GM18868 (cell line): ENCODE data around the gene ARHGDIG.
"Not testable (repeated sequence)": the region's sequence is repeated elsewhere in the genome, so short reads cannot be mapped to it uniquely, and the experiment has no call there.

ENCODE experiments used
- ATAC-seq: cut with Tn5 transposase; IDR thresholded peaks from one replicate; pipeline ENCODE4 v1.9.1; 2021; ENCODE audit warnings: mild to moderate bottlenecking, moderate library complexity; ENCODE audit not compliant: unreplicated experiment

ARHGDIG gene

GRCh38 chr16:322476-323143 is 42.2 kb downstream of the ARHGDIG start:
- ATAC-seq = no peak

- no peak for ATAC-seq
Measured at GRCh38 chr16:324201-324450, 43.7 kb downstream of the ARHGDIG start.

GRCh38 chr16:324451-325334 is 44.3 kb downstream of the ARHGDIG start:
- peak; percentile 51 for ATAC-seq

GRCh38 chr16:325375-326145 is 45.2 kb downstream of the ARHGDIG start:
- ATAC-seq = no peak

- no peak for ATAC-seq
Measured at GRCh38 chr16:330741-331140, 50.4 kb downstream of the ARHGDIG start.

GRCh38 chr16:331181-331814 is 50.9 kb downstream of the ARHGDIG start:
- ATAC-seq = not testable (repeated sequence)
